HG03439 (cell line): ENCODE measurements around the gene DLGAP1.

ENCODE experiments used
- ATAC-seq: cut with Tn5 transposase; IDR thresholded peaks from one replicate; pipeline ENCODE4 v1.9.1; 2021; ENCODE audit warnings: mild to moderate bottlenecking, moderate library complexity; ENCODE audit not compliant: unreplicated experiment

The DLGAP1 gene

GRCh38 chr18:3675446-3675845 lies 779.7 kb downstream of the DLGAP1 start:
- ATAC-seq, result no peak

- ATAC-seq, result no peak
Observed at GRCh38 chr18:3671176-3671575, 783.9 kb downstream of the DLGAP1 start.

- no peak for ATAC-seq
Observed at GRCh38 chr18:3669376-3669775, 785.7 kb downstream of the DLGAP1 start.

GRCh38 chr18:3667255-3668137 lies 787.6 kb downstream of the DLGAP1 start:
- ATAC-seq, result no peak

- no peak for ATAC-seq
Observed at GRCh38 chr18:3666526-3667254, 788.4 kb downstream of the DLGAP1 start.

GRCh38 chr18:3665780-3666525 lies 789.2 kb downstream of the DLGAP1 start:
- peak; percentile 59 for ATAC-seq

- no peak for ATAC-seq
Observed at GRCh38 chr18:3665204-3665603, 789.9 kb downstream of the DLGAP1 start.

- no peak for ATAC-seq
Observed at GRCh38 chr18:3664563-3665178, 790.4 kb downstream of the DLGAP1 start.

GRCh38 chr18:3663870-3664512 lies 791.1 kb downstream of the DLGAP1 start:
- no peak for ATAC-seq

GRCh38 chr18:3661989-3662388 lies 793.1 kb downstream of the DLGAP1 start:
- ATAC-seq, result no peak

- no peak for ATAC-seq
Observed at GRCh38 chr18:3660739-3661515, 794.2 kb downstream of the DLGAP1 start.

- ATAC-seq, result no peak
Observed at GRCh38 chr18:3658529-3658928, 796.6 kb downstream of the DLGAP1 start.

- no peak for ATAC-seq
Observed at GRCh38 chr18:3655254-3656050, 799.7 kb downstream of the DLGAP1 start.

- no peak for ATAC-seq
Observed at GRCh38 chr18:3654442-3655253, 800.5 kb downstream of the DLGAP1 start.

GRCh38 chr18:3653851-3654441 lies 801.2 kb downstream of the DLGAP1 start:
- no peak for ATAC-seq

- no peak for ATAC-seq
Observed at GRCh38 chr18:3653263-3653850, 801.8 kb downstream of the DLGAP1 start.
